Panc1 (cell line): ENCODE measurements around the gene SLF2. TPM values are rescaled to one million over a fixed set of nuclear protein-coding genes. Genes with fewer than 3 reads are reported as not detected.
A peak's percentile ranks its signal among the peaks of the same experiment; 100 is the strongest.

Source experiments
- ATAC-seq: fragments of 200-7000 bp; cut with Tn5 transposase; 2 replicates; pipeline ENCODE4 v1.9.1; 2020; ENCODE audit warnings: mild to moderate bottlenecking, moderate library complexity
- BruUV-seq: library from RNA; stranded (reverse); fragments of 400-500 nt; replicated peaks from 2 replicates; lab custom pipeline; 2021; lab: Mats Ljungman, UMichigan
- CTCF ChIA-PET: fragments of 300-600 bp; sonication (Branson Sonifier 250); formaldehyde crosslinking; loops from one replicate; lab custom pipeline; 2022; ENCODE audit warnings: antibody characterized with exemption; lab: Charles Lee
- POLR2A ChIA-PET: fragments of 300-600 bp; sonication (Branson Sonifier 250); formaldehyde crosslinking; loops from one replicate; lab custom pipeline; 2022; ENCODE audit warnings: antibody characterized with exemption; lab: Charles Lee
- DNase-seq: peaks from one replicate; pipeline ENCODE4 v3.0.0-alpha.2; 2010; ENCODE audit warnings: low read depth, low spot score
- H3K27ac ChIP-seq: 2 replicates; pipeline ENCODE4 v1.5.1; 2011; ENCODE audit warnings: mild to moderate bottlenecking, low read length, inconsistent platforms
- H3K27me3 ChIP-seq: fragments of 200-500 bp; sonication (Bioruptor generic); 2 replicates; pipeline ENCODE4 v1.6.0; 2014; ENCODE audit warnings: low read length, inconsistent platforms; ENCODE audit not compliant: control insufficient read depth, insufficient read depth
- H3K36me3 ChIP-seq: fragments of 200-500 bp; sonication (Bioruptor generic); 2 replicates; pipeline ENCODE4 v1.5.1; 2014; ENCODE audit warnings: inconsistent platforms, mild to moderate bottlenecking, low read length, moderate library complexity; ENCODE audit not compliant: control insufficient read depth, insufficient read depth
- H3K4me1 ChIP-seq: 2 replicates; pipeline ENCODE4 v1.5.1; 2011; ENCODE audit warnings: inconsistent platforms, mild to moderate bottlenecking, low read length, moderate library complexity; ENCODE audit not compliant: control insufficient read depth, insufficient read depth
- H3K4me3 ChIP-seq, 2 experiments: 2 replicates each; pipeline ENCODE4 v1.5.1; 2011 to 2012; ENCODE audit warnings: low read depth in 2 of 2, low read length in 2 of 2, mild to moderate bottlenecking in 2 of 2, inconsistent platforms in 1 of 2, moderate library complexity in 1 of 2
- H3K9me3 ChIP-seq: fragments of 200-500 bp; sonication (Bioruptor generic); 2 replicates; pipeline ENCODE4 v1.5.1; 2014; ENCODE audit warnings: low read depth, mild to moderate bottlenecking, inconsistent platforms, low read length, moderate library complexity; ENCODE audit not compliant: control insufficient read depth, insufficient read depth
- POLR2AphosphoS5 ChIP-seq: IDR thresholded peaks from 2 replicates; pipeline ENCODE4 v1.6.1; 2012; ENCODE audit warnings: mild to moderate bottlenecking, low read depth, low read length, moderate library complexity
- SIN3A ChIP-seq: IDR thresholded peaks from 2 replicates; pipeline ENCODE4 v1.6.1; 2012; ENCODE audit warnings: low read depth, mild to moderate bottlenecking, low read length, moderate library complexity, borderline replicate concordance; ENCODE audit not compliant: insufficient read depth
- TCF7L2 ChIP-seq: IDR thresholded peaks from 2 replicates; pipeline ENCODE4 v1.6.1; 2011; ENCODE audit warnings: mild to moderate bottlenecking, low read depth, low read length, inconsistent platforms
- in situ Hi-C: cut with HindIII; loops from 2 replicates; pipeline ENCODE4 v1.10.0; 2016; ENCODE audit warnings: low sequenced_read_pairs, low pct_unique_long_range_greater_than_20kb
- intact Hi-C: fragments of 100-400 bp; cut with micrococcal nuclease; formaldehyde crosslinking; loops from one replicate; pipeline ENCODE4 v1.10.0; 2022; ENCODE audit not compliant: unreplicated experiment
- total RNA-seq: library from RNA; stranded (reverse); gene quantifications from one replicate; pipeline ENCODE4 v1.2.1, GENCODE V29; 2021; ENCODE audit not compliant: unreplicated experiment
- TF ChIP-seq, protein P1 (sequence below): fragments of 450-650 bp; IDR thresholded peaks from 2 replicates; pipeline ENCODE4 v1.5.1; 2017; ENCODE audit warnings: mild to moderate bottlenecking
- TF ChIP-seq, protein P2 (sequence below), 2 experiments: IDR thresholded peaks; 2 replicates each; pipeline ENCODE4 v1.6.1; 2011 to 2012; ENCODE audit warnings: low read depth in 2 of 2, control low read depth in 1 of 2, low read length in 1 of 2, mild to moderate bottlenecking in 1 of 2, moderate library complexity in 1 of 2; ENCODE audit not compliant: insufficient read depth in 1 of 2

Gene SLF2
- total RNA-seq, 1 experiment from 2014 or later: 38.8 TPM

DNA sequence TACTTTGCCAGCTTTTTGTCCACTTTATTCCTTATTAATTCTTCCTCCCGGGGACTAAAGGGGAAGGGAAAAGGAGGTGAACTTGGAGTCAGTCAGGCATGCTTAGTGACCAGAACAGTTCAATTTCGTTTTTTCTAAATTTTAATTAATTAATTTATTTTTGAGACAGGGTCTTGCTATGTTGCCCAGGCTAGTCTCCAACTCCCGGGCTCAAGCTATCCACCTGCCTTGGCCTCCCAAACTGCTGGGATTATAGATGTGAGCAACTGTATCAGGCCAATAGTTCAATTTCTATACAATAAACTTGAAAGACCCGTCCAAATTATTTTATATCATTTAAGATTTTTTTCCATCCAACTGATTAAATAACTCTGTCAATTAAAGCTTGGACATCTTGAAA lies 1.3 kb upstream of the SLF2 start:
- ChIA-PET CTCF (no interaction called here), POLR2A (no interaction called here)
- Histone ChIP-seq H3K27ac (peak overlapping the region; percentile 83), H3K36me3 (peaks cover 19% of the 10 kb centered on the region), H3K9me3 (no peaks in the 10 kb centered on the region), H3K4me1 (peaks cover 16% of the 10 kb centered on the region), H3K27me3 (no peaks in the 10 kb centered on the region), H3K4me3 (no peak overlapping the region)
- in situ Hi-C loops: no loop called here
- ATAC-seq: no peak
- TF ChIP-seq POLR2AphosphoS5: no peak
- TF ChIP-seq, protein P1, sequence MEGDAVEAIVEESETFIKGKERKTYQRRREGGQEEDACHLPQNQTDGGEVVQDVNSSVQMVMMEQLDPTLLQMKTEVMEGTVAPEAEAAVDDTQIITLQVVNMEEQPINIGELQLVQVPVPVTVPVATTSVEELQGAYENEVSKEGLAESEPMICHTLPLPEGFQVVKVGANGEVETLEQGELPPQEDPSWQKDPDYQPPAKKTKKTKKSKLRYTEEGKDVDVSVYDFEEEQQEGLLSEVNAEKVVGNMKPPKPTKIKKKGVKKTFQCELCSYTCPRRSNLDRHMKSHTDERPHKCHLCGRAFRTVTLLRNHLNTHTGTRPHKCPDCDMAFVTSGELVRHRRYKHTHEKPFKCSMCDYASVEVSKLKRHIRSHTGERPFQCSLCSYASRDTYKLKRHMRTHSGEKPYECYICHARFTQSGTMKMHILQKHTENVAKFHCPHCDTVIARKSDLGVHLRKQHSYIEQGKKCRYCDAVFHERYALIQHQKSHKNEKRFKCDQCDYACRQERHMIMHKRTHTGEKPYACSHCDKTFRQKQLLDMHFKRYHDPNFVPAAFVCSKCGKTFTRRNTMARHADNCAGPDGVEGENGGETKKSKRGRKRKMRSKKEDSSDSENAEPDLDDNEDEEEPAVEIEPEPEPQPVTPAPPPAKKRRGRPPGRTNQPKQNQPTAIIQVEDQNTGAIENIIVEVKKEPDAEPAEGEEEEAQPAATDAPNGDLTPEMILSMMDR: no peak
- TF ChIP-seq, protein P2, sequence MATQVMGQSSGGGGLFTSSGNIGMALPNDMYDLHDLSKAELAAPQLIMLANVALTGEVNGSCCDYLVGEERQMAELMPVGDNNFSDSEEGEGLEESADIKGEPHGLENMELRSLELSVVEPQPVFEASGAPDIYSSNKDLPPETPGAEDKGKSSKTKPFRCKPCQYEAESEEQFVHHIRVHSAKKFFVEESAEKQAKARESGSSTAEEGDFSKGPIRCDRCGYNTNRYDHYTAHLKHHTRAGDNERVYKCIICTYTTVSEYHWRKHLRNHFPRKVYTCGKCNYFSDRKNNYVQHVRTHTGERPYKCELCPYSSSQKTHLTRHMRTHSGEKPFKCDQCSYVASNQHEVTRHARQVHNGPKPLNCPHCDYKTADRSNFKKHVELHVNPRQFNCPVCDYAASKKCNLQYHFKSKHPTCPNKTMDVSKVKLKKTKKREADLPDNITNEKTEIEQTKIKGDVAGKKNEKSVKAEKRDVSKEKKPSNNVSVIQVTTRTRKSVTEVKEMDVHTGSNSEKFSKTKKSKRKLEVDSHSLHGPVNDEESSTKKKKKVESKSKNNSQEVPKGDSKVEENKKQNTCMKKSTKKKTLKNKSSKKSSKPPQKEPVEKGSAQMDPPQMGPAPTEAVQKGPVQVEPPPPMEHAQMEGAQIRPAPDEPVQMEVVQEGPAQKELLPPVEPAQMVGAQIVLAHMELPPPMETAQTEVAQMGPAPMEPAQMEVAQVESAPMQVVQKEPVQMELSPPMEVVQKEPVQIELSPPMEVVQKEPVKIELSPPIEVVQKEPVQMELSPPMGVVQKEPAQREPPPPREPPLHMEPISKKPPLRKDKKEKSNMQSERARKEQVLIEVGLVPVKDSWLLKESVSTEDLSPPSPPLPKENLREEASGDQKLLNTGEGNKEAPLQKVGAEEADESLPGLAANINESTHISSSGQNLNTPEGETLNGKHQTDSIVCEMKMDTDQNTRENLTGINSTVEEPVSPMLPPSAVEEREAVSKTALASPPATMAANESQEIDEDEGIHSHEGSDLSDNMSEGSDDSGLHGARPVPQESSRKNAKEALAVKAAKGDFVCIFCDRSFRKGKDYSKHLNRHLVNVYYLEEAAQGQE (IDR thresholded peaks at IDR 0.05; ENCODE audit: insufficient read depth in 1 of 2, low read depth in 2 of 2, low read length in 1 of 2): no peak
- no TSS peak for BruUV-seq
- intact Hi-C loops: no loop called here
- DNase-seq: no peak

DNA sequence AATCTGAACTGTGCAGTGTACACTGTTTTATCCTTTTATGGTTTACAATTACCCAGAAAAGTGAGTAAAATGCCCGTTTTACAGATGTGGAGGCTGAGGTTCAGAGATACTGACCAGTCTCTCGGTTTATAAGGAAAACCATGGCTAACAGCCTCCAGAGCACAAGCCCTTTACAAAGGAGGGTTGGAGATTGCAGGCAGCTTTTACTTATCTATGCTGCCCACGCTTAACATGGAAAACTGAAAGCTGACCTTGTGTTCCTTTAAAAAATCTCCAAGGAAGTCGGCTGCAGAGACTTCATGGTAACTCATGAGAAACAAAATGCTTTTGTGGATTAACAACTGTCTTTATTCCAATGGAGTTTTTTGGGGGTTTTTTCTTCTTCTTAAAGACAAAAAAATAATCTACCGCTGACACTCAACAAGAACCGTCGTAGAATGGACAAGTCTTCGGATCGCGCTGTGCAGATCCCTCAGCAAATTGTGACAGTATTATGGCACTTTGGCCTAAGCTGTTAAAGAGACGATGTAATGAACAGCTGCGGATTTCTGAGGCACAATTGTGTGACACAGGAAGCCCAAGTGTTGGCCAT lies 654 bp upstream of the SLF2 start:
- TF ChIP-seq SIN3A (no peak), TCF7L2 (no peak), POLR2AphosphoS5 (no peak)
- TF ChIP-seq, protein P2 (IDR thresholded peaks at IDR 0.05; ENCODE audit: insufficient read depth in 1 of 2, low read depth in 2 of 2, low read length in 1 of 2): no peak
- TF ChIP-seq, protein P1: no peak
- Histone ChIP-seq H3K4me3 (peak overlapping the region; percentile 82 to 85), H3K4me1 (peaks cover 16% of the 10 kb centered on the region), H3K27me3 (no peaks in the 10 kb centered on the region), H3K36me3 (peaks cover 26% of the 10 kb centered on the region), H3K27ac (peak overlapping the region; percentile 83), H3K9me3 (no peaks in the 10 kb centered on the region)
- in situ Hi-C loops: no loop called here
- CTCF ChIA-PET: interaction anchor here (1.7 kb wide), 1 partner anchor 33 kb away, joined by 5 read pairs; no protein-coding TSS in a partner anchor
- intact Hi-C loops: no loop called here
- TSS peak; percentile 77 for BruUV-seq
- no peak for DNase-seq
- ATAC-seq: no peak
- POLR2A ChIA-PET: interaction anchor here (0.6 kb wide), 1 partner anchor 364 kb away, joined by 3 read pairs; no protein-coding TSS in a partner anchor
